AG04449 (cell line): ENCODE data around the gene GRB10.

Experiments used
- CTCF ChIA-PET: fragments of 350-600 bp; formaldehyde crosslinking; extraction: SDS; loops from one replicate; lab custom pipeline; 2021; ENCODE audit warnings: antibody characterized with exemption; lab: Yijun Ruan, JAX
- POLR2A ChIA-PET: fragments of 400-600, 350-600 bp; formaldehyde crosslinking; extraction: SDS; loops from one replicate; lab custom pipeline; 2020; ENCODE audit warnings: antibody characterized with exemption, inconsistent platforms; lab: Yijun Ruan, JAX
- DNase-seq: peaks from one replicate; pipeline ENCODE4 v3.0.0-alpha.2; 2010; ENCODE audit warnings: low read depth, low spot score
- H3K4me3 ChIP-seq: 2 replicates; pipeline ENCODE4 v1.5.1; 2011; ENCODE audit warnings: low read depth, mild to moderate bottlenecking, control low read depth, low read length
- TF ChIP-seq, protein P1 (sequence below): IDR thresholded peaks from one replicate; pipeline ENCODE4 v1.5.1; 2011; ENCODE audit warnings: mild to moderate bottlenecking, moderate library complexity, low read length, control low read depth, inconsistent platforms; ENCODE audit not compliant: insufficient read depth; ENCODE audit errors: missing control alignments

Gene GRB10

DNA sequence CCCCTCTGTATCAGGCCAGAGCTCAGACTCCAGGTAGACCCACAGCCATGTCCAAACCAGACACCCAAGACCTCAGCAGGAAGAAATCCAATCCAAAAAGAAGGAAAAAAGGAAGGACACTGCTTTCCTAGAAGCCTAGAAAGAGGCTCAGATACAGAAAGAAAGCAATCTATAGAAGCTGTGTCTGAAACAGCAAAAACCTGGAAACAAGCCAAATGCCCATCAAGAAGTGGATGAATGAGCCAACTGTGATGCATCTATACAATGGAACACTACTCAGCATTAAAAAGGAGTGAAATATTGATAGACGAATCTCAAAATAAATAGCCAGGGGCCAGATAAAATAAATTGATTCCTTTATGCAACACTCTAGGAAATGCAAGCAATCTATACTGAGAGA is 31.6 kb downstream of the GRB10 start:
- no peak for DNase-seq
- POLR2A ChIA-PET: no interaction called here
- CTCF ChIA-PET: interaction anchor here (1.3 kb wide), 1 partner anchor 317 kb away, joined by 3 read pairs; no protein-coding TSS in a partner anchor
- TF ChIP-seq, protein P1, sequence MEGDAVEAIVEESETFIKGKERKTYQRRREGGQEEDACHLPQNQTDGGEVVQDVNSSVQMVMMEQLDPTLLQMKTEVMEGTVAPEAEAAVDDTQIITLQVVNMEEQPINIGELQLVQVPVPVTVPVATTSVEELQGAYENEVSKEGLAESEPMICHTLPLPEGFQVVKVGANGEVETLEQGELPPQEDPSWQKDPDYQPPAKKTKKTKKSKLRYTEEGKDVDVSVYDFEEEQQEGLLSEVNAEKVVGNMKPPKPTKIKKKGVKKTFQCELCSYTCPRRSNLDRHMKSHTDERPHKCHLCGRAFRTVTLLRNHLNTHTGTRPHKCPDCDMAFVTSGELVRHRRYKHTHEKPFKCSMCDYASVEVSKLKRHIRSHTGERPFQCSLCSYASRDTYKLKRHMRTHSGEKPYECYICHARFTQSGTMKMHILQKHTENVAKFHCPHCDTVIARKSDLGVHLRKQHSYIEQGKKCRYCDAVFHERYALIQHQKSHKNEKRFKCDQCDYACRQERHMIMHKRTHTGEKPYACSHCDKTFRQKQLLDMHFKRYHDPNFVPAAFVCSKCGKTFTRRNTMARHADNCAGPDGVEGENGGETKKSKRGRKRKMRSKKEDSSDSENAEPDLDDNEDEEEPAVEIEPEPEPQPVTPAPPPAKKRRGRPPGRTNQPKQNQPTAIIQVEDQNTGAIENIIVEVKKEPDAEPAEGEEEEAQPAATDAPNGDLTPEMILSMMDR: no peak
- no peak overlapping the region for H3K4me3 ChIP-seq

DNA sequence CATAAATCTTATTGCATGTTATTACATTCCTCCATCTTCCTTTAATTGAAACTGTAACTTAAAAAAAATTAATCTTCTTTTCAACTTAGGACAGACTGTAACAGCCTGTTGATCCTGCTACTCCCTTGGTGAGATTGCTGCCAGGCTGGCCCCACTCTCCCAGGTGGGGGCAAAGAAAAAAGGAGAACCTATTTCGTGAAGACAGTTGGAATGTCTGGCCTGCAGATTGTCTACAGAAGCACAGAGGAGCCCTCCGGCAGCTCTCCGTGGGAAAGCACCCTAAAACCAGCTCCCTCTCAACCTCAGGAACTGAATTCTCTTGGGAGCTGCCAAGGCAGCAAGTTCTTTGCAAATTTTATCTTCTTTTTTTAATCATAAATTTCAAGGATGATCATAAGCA is 32.8 kb downstream of the GRB10 start:
- TF ChIP-seq, protein P1: no peak
- ChIA-PET CTCF (interaction anchor here (1.0 to 2.0 kb wide), 2 partner anchors 116 to 391 kb away, joined by 3 to 6 read pairs; no protein-coding TSS in a partner anchor), POLR2A (no interaction called here)

DNA sequence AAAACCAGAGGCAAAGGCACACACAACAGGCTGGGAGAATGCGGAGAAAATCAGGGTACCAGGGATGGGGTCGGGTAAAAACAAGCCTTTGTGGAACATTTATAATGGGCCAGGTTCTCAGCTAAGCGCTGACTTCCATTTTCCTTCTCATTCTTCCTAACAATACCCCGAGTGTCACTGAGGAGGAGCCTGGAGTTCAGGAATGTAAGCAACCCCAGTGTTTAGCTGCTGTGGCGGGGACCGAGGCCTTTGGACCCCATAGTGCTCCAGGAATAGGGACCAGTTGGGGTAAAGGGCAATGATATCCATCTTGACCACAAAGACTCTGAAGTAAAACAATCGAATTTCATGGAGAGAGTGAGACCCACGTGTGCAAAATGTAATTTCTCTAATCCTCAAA is 34.2 kb downstream of the GRB10 start:
- ChIA-PET CTCF (interaction anchor here (2.0 kb wide), 1 partner anchor 393 kb away, joined by 6 read pairs; no protein-coding TSS in a partner anchor), POLR2A (no interaction called here)
- TF ChIP-seq, protein P1: no peak
- no peak for DNase-seq
- no peak overlapping the region for H3K4me3 ChIP-seq

More for the DNA sequence above, 32.8 kb downstream of the GRB10 start:
- no peak for DNase-seq
- H3K4me3 ChIP-seq: no peak overlapping the region

DNA sequence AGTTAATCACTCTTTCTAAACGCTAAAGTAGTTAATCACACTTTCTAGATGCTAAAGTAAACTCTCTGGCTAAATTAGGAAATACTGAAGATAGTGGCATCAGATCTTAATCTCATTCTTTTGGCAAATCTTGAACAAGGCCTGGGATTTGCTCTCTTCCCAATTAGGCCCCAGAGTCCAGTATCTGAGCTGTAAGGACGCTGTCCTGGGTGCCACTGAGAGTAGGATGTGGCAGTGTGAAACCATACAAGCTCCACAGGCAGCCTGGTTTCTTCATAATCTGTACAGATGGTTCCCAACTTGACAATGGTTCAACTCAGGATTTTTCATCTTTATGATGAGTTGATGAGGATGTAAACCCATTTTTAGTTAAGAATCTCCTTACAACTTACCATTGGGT is 36.9 kb downstream of the GRB10 start:
- TF ChIP-seq, protein P1: no peak
- CTCF ChIA-PET: no interaction called here
- no peak overlapping the region for H3K4me3 ChIP-seq
- no peak for DNase-seq
- POLR2A ChIA-PET: no interaction called here

DNA sequence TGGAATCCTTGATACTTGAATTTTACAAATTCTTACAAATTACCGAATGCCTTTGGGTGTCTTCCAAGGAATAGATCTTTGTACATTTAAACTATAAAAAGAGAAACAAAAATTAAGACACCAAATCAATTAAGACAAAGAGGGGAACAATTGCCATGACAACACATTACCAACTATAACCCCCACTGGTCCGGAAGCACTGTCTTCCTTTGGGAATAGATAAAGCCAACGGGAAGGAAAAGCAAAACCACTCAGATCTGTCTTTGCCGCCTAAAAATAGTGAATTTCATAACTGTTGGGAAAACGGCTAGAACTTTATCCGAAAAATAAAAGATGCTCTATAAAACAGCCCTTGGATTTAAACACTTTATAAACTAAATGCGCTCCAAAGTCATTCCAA is 37.4 kb downstream of the GRB10 start:
- ChIA-PET POLR2A (no interaction called here), CTCF (no interaction called here)
- DNase-seq: no peak
- TF ChIP-seq, protein P1: no peak
- H3K4me3 ChIP-seq: no peak overlapping the region

DNA sequence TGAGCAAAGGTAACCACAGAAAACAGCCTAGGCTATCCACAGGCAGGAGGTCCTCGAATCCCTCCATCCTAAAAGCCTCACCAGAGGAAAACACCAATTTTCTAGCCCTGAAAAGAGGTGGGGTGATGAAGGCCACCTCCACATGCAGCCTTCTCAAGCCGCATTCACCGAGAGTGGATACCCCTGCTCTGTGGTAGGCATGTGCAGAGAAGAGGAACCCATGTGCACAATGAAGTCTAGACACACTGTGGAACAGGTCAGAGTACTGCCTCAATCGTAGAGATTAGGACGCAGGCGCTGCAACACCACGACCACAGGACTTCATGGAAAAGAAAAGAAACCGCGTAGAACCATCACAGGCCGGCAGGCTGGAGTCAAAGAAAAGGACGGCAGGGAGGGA is 38.8 kb downstream of the GRB10 start:
- H3K4me3 ChIP-seq: no peak overlapping the region
- DNase-seq: no peak
- TF ChIP-seq, protein P1: no peak
- ChIA-PET POLR2A (no interaction called here), CTCF (no interaction called here)
